Left ventricle myocardium inferior (tissue), 1 donor: ENCODE data around the gene ORMDL3. TPM values are rescaled to one million over a fixed set of nuclear protein-coding genes. Genes with fewer than 3 reads are reported as not detected.
"Not testable (repeated sequence)": the region's sequence is repeated elsewhere in the genome, so short reads cannot be mapped to it uniquely, and the experiment has no call there.

Experiments used
- DNase-seq: peaks from one replicate; pipeline ENCODE4 v3.0.0-alpha.2; 2020
- H3K27ac ChIP-seq: fragments of 200-600 bp; replicated peaks from 2 replicates; pipeline ENCODE4 v1.8.0; 2021
- H3K27me3 ChIP-seq: fragments of 200-600 bp; 2 replicates; pipeline ENCODE4 v1.8.0; 2021; ENCODE audit warnings: low read depth
- H3K36me3 ChIP-seq: fragments of 200-600 bp; 2 replicates; pipeline ENCODE4 v1.8.0; 2021
- H3K4me1 ChIP-seq: fragments of 200-600 bp; 2 replicates; pipeline ENCODE4 v1.8.0; 2021
- H3K4me3 ChIP-seq: fragments of 200-600 bp; 2 replicates; pipeline ENCODE4 v1.8.0; 2021; ENCODE audit warnings: mild to moderate bottlenecking, moderate library complexity
- H3K9me3 ChIP-seq: fragments of 200-600 bp; replicated peaks from 2 replicates; pipeline ENCODE4 v1.8.0; 2021
- CTCF ChIP-seq: fragments of 200-600 bp; IDR thresholded peaks from 2 replicates; pipeline ENCODE4 v1.8.0; 2021; ENCODE audit warnings: antibody characterized with exemption, mild to moderate bottlenecking, borderline replicate concordance
- intact Hi-C: fragments of 100-400 bp; cut with micrococcal nuclease; formaldehyde crosslinking; loops from one replicate; pipeline ENCODE4 v1.11.0; 2022
- total RNA-seq: library from RNA; stranded (reverse); fragmentation: NEBNext Ultra II Directional; extraction: Animal tissue kit (Norgen Biotek cat#: 25700); gene quantifications from one replicate; pipeline ENCODE4 v1.2.1, GENCODE V29; 2021
- donor health status: DM: no; HTN: yes; CAD: no; lungs with severe emphysema.

Gene ORMDL3
- total RNA-seq, 1 donor from 2014 or later: 44.7 TPM

GRCh38 chr17:39903158-39903884 lies 24.1 kb downstream of the ORMDL3 start:
- no peak for DNase-seq
- Histone ChIP-seq H3K4me1 (no peaks in the 10 kb centered on the region), H3K4me3 (no peak overlapping the region), H3K27ac (no peak overlapping the region), H3K27me3 (no peaks in the 10 kb centered on the region), H3K9me3 (no peaks in the 10 kb centered on the region), H3K36me3 (peaks cover 6% of the 10 kb centered on the region)
- intact Hi-C loops: no loop called here
- no peak for TF ChIP-seq CTCF

DNA sequence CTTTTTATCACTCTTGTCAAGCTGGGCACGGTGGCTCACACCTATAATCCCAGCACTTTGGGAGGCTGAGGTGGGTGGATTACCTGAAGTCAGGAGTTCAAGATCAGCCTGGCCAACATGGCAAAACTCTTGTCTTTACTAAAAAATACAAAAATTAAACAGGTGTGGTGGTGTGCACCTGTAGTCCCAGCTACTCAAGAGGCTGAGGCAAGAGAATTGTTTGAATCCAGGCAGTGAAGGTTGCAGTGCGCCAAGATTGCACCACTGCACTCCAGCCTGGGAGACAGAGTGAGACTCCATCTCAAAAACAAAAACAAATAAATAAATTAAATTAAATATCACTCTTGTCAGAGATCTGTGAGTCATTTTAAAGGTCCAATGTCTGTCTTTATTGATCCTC lies 25.4 kb downstream of the ORMDL3 start:
- H3K36me3 ChIP-seq, H3K4me3 ChIP-seq, intact Hi-C loops, DNase-seq, H3K27me3 ChIP-seq, H3K9me3 ChIP-seq, H3K27ac ChIP-seq, H3K4me1 ChIP-seq: not testable (repeated sequence)

GRCh38 chr17:39899215-39899614 lies 28.2 kb downstream of the ORMDL3 start:
- Histone ChIP-seq H3K4me3 (no peak overlapping the region), H3K9me3 (no peaks in the 10 kb centered on the region), H3K4me1 (no peaks in the 10 kb centered on the region), H3K27ac (no peak overlapping the region), H3K27me3 (no peaks in the 10 kb centered on the region), H3K36me3 (peaks cover 6% of the 10 kb centered on the region)
- DNase-seq: no peak
- no peak for TF ChIP-seq CTCF
- intact Hi-C loops: no loop called here

DNA sequence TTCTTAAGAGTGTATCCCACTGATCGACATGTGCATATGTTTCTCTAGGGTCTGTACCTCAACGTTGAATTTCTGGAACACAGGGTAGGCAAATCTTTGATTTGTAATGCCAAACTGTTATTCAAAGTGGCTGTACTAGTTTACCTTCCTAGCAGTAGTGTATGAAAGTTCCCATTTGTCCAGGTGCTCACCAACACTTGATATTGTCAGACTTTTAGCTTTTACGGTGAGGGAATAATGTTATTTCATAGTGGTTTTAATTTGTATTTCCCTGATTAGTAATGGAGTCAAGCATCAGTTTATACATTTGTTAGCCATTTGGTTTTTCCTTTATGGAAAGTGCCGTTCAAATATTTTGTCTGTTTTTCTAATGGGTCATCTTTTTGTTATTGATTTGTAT lies 29.3 kb downstream of the ORMDL3 start:
- TF ChIP-seq CTCF: no peak
- no peaks in the 10 kb centered on the region for H3K9me3 ChIP-seq
- DNase-seq: no peak
- H3K4me1 ChIP-seq: no peaks in the 10 kb centered on the region
- H3K36me3 ChIP-seq: no peaks in the 10 kb centered on the region
- no peak overlapping the region for H3K27ac ChIP-seq
- intact Hi-C loops: no loop called here
- peaks cover 1% of the 10 kb centered on the region for H3K27me3 ChIP-seq
- no peak overlapping the region for H3K4me3 ChIP-seq

GRCh38 chr17:39894681-39895376 lies 32.6 kb downstream of the ORMDL3 start:
- Histone ChIP-seq H3K4me3 (no peak overlapping the region), H3K36me3 (no peaks in the 10 kb centered on the region), H3K27ac (no peak overlapping the region), H3K9me3 (no peaks in the 10 kb centered on the region), H3K4me1 (no peaks in the 10 kb centered on the region), H3K27me3 (peaks cover 34% of the 10 kb centered on the region)
- TF ChIP-seq CTCF: no peak
- no peak for DNase-seq
- intact Hi-C loops: no loop called here

- DNase-seq: no peak
- Histone ChIP-seq H3K9me3 (no peaks in the 10 kb centered on the region), H3K27ac (no peak overlapping the region), H3K36me3 (no peaks in the 10 kb centered on the region), H3K4me3 (no peak overlapping the region), H3K4me1 (no peaks in the 10 kb centered on the region), H3K27me3 (peaks cover 80% of the 10 kb centered on the region)
- no peak for TF ChIP-seq CTCF
- intact Hi-C loops: no loop called here
Observed at GRCh38 chr17:39889200-39889599, 38.2 kb downstream of the ORMDL3 start.
